Measurements from ENCODE around the gene TMEM117.

- no peak for TF ChIP-seq CTCF (IDR thresholded peaks at IDR 0.05)
- TF ChIP-seq POLR2AphosphoS5 (IDR thresholded peaks at IDR 0.05), result no peak
- TF ChIP-seq POLR2A (IDR thresholded peaks at IDR 0.05), result no peak
- TF ChIP-seq EP300 (IDR thresholded peaks at IDR 0.05), result no peak
These were observed 521.6 kb downstream of the TMEM117 start for GRCh38 chr12:44357494-44357893.

Data from stomach (tissue), 4 donors.